Measurements from ENCODE around the gene NOL9.

Gene NOL9

GRCh38 chr1:6486433-6487011 is 67.8 kb downstream of the NOL9 start:
- DNase-seq: peak; percentile 85

- no peak for DNase-seq
Observed at GRCh38 chr1:6485168-6486101, 68.9 kb downstream of the NOL9 start.

GRCh38 chr1:6484826-6485167 is 69.5 kb downstream of the NOL9 start:
- no peak for DNase-seq

- DNase-seq: no peak
Observed at GRCh38 chr1:6483761-6484117, 70.6 kb downstream of the NOL9 start.

GRCh38 chr1:6483017-6483760 is 71.1 kb downstream of the NOL9 start:
- DNase-seq: no peak

- DNase-seq: no peak
Observed at GRCh38 chr1:6481820-6482219, 72.5 kb downstream of the NOL9 start.

- no peak for DNase-seq
Observed at GRCh38 chr1:6477039-6477820, 77.1 kb downstream of the NOL9 start.

GRCh38 chr1:6476483-6476882 is 77.8 kb downstream of the NOL9 start:
- DNase-seq: no peak

GRCh38 chr1:6475381-6476133 is 78.8 kb downstream of the NOL9 start:
- peak; percentile 69 for DNase-seq

- DNase-seq: no peak
Observed at GRCh38 chr1:6474815-6475282, 79.5 kb downstream of the NOL9 start.

- DNase-seq: no peak
Observed at GRCh38 chr1:6473974-6474814, 80.1 kb downstream of the NOL9 start.

- DNase-seq: no peak
Observed at GRCh38 chr1:6473156-6473555, 81.2 kb downstream of the NOL9 start.

GRCh38 chr1:6472391-6472790 is 81.9 kb downstream of the NOL9 start:
- no peak for DNase-seq

GRCh38 chr1:6471970-6472368 is 82.3 kb downstream of the NOL9 start:
- no peak for DNase-seq

Data from activated CD4-positive, alpha-beta T cell treated with anti-CD3 and anti-CD28 coated beads, Interleukin-2, amount 50 U/mL, for 16 hours (primary cell).